H4 (cell line): ENCODE results near the gene EIF5A. TPM values are rescaled to one million over a fixed set of nuclear protein-coding genes. Genes with fewer than 3 reads are reported as not detected.
"Not testable (repeated sequence)": the region's sequence is repeated elsewhere in the genome, so short reads cannot be mapped to it uniquely, and the experiment has no call there.

Experiments
- DNase-seq: peaks from one replicate; pipeline ENCODE4 v3.0.0-alpha.2; 2015; ENCODE audit warnings: low spot score
- total RNA-seq: library from RNA; depleted of rRNA; stranded (reverse); fragments of >200 nt; shearing (Covaris generic); gene quantifications from 2 replicates; pipeline ENCODE4 v1.2.3, GENCODE V29; 2014

The EIF5A gene
- total RNA-seq, 1 experiment from 2014 or later = 460 TPM

DNA sequence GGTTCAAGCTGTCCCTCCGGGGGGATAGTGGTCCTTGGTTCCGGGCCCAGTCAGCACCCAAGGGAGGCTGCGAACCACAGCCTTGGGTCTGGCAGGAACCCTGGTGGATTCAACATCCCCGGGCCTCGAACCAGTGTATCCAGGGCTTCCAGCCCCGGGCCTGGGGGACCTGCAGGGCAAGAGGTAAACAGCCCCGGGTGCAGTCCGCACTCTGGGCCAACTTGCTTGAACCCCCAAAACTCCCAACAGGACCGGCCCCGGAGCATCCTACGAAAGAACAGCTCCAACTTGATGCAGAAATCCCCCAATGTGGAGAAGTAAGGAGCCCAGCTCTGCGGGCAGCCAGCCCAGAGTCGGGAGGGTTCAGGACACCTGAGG, 23.2 kb downstream of the EIF5A start:
- DNase-seq = no peak

- no peak for DNase-seq
Observed at GRCh38 chr17:7332111-7332510, 24.7 kb downstream of the EIF5A start.

DNA sequence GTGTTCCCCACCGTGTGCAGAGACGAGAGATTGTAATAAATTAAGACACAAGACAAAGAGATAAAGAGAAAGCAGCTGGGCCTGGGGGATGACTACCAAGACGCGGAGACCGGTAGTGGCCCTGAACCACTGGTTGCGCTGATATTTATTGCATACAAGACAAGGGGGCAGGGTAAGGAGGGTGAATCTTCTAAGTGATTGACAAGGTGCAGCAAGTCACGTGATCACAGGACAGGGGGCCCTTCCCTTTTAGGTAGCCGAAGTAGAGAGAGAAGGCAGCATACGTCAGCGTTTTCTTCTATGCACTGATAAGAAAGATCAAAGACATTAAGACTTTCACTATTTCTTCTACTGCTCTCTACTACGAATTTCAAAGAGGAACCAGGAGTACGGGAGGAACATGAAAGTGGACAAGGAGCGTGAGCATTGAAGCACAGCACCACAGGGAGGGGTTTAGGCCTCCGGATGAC, 25.2 kb downstream of the EIF5A start:
- not testable (repeated sequence) for DNase-seq

- DNase-seq = no peak
Observed at GRCh38 chr17:7334938-7335538, 27.6 kb downstream of the EIF5A start.

DNA sequence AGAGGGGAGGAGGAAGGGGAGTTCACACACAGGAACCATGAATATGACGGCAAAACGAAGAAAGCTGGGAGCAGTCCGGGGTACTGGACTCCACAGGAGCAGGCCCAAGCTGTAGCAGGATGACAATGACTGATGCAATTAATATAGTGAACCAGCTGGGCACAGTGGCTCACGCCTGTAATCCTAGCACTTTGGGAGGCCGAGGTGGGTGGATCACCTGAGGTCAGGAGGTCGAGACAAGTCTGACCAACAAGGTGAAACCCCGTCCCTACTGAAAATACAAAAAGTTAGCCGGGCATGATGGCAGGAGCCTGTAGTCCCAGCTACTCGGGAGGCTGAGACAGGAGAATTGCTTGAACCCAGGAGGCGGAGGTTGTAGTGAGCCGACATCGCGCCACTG, 28.3 kb downstream of the EIF5A start:
- DNase-seq = not testable (repeated sequence)

- no peak for DNase-seq
Observed at GRCh38 chr17:7336240-7337175, 29.1 kb downstream of the EIF5A start, which contains the start of gene ACAP1. TSS of gene ACAP1 (plus strand) at chr17:7336529. CDS start at chr17:7336735, 206 bp downstream.

DNA sequence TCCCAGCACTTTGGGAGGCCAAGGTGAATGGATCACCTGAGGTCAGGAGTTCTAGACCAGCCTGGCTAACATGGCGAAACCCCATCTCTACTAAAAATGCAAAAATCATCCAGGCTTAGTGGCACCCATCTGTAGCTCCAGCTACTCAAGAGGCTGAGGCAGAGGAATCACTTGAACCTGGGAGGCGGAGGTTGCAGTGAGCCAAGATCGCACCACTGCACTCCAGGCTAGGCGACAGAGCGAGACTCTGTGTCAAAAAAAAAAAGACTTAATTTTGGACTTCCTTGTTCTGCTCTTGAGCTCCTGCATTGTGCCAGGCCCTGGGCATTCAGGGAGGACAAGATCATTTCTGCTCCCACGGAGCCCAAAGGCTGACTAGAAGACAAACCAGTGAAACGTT, 30.2 kb downstream of the EIF5A start:
- DNase-seq = not testable (repeated sequence)

DNA sequence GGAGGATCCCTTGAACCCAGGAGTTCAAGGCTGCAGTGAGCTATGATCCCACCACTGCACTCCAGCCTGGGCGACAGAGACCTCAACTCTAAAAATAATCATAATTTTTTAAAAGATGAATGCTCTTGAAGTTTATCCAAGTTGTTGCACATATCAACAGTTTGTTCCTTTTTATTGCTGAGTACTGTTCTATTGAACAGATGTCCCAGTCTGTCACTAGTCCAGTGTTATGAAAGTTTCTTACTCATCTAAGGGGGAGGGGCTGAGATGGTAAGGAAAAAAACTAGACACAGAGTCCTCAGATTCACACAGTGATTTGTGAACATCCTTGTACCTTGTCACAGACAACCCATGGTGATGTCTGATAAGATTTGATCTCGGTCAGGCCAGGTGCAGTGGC, 32.8 kb downstream of the EIF5A start:
- no peak for DNase-seq

DNA sequence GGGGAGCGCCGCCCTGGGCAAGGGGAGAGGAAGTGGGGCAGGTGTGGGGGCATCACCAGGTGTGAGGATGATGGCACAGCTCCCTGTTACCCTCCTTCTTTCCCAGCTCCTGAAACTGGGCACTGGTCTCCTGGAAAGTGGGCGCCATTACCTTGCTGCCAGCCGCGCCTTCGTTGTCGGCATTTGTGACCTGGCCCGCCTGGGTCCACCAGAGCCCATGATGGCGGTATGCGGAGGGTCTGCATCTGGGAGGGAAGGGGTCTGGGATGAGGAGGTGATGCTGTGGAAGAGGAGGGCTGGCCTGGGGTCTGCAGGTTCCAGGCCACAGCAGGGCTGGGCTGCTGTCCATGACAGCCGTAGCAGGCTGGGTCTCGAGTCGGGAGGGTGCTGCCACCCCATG, 34.4 kb downstream of the EIF5A start:
- no peak for DNase-seq

GRCh38 chr17:7343250-7343649, 35.8 kb downstream of the EIF5A start:
- no peak for DNase-seq

- DNase-seq = no peak
Observed at GRCh38 chr17:7346761-7347614, 39.6 kb downstream of the EIF5A start.

DNA sequence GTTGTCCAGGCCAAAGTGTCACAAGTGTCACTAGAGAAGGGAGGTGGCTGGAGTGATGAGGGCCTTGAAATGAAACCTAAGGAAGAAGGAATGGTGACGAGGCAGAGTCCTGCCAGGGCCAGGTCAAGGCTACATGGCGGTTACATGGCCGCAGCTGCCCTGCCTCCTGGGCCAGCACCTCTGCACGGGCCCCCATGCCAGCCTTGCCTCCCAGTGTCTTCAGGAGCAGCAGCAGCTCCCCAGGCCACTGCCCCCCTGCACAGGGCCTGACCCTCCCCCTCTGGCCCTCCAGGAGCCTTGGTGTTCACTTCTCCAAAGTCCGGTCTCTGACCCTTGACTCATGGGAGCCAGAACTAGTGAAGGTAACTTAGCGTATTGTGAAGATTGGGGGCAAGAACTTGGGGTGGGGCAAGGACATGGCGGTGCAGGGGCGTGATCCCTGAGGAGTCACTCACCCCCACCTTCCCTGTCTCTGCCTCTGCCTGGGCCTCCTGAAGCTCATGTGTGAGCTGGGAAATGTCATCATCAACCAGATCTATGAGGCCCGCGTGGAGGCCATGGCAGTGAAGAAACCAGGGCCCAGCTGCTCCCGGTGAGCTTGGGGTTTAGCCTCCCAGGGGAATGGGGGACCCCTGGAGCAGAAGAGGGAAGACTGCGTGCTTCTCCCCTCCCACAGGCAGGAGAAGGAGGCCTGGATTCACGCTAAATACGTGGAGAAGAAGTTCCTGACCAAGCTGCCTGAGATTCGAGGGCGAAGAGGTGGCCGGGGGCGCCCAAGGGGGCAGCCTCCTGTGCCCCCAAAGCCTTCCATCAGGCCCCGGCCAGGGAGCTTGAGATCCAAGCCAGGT, 40.4 kb downstream of the EIF5A start:
- DNase-seq = no peak

- DNase-seq = no peak
Observed at GRCh38 chr17:7348478-7349242, 41.2 kb downstream of the EIF5A start.

DNA sequence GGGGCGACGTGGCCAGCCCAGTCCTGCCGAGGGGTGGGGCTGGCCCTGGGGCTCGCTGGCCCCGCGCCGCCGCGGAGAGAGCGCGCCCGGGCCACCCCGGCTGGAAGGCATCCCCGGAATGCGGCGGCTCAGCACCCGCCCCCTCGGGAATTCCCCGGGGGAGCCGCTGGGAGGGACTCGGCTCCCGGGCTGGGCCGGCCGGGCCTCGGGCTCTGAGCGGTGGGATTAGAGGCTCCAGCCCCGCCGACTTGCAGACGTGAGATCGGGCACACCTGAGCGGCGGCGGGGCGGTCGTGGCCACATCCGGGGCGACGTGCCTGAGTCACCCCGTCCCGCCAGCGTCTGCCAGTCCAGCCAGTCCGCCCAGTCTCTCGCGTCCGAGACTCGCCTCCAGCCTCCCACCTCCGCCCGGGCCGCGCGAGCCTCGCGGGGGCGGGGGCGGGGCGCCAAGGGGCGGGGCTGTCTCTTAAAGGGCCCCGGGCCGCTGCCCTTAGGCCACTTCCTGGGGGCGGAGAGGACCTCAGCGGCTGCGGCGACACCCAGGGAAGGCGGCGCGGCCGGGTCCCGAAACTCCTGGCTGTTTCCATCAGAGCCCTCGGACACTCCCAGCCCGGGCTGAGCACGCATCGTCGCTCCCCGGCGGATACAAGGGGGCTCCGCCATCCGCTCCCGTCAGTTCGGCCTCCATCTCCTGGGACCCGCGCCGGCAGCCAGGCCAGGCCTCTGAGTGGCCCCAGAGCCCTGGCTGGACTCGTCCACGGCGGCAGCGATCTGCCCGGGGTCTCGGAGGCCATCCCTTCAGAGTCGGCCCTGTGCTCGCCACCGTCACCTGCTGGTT, 44.5 kb downstream of the EIF5A start, which contains the start of gene KCTD11:
TSS of gene KCTD11 (plus strand) at position 498 of the 838 bp plus-strand sequence.
- DNase-seq = peak; percentile 74

GRCh38 chr17:7352503-7352889, 45.1 kb downstream of the EIF5A start:
- DNase-seq = no peak

- no peak for DNase-seq
Observed at GRCh38 chr17:7352910-7353635, 45.6 kb downstream of the EIF5A start.

DNA sequence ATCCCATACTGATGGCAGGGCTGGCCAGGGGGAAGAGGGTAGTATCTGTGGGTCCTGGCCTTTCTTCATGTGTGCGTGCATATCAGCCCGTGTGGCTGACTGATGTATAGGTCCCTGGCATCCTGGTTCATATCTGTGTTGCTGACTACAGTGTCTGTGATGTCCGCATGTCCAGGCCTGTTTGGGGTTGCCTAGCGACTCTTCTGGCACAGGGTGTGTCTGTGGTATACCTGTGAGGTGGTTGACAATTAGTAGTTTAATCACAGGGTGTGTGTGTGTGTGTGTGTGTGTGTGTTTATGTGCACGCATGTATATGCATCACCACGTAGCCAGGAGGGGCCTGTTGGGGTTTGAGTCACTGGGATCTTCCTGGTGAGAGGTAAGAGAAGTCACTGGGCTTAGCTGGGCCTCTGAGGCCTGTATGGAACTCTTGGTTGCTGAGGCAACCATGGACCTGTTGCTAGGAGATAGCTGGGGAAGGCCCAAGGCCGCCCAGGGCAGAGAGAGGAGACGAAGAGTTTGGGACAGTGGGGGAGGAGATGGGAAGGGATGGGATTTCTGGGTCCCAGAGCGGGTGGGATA, 46.9 kb downstream of the EIF5A start:
- DNase-seq = no peak

DNA sequence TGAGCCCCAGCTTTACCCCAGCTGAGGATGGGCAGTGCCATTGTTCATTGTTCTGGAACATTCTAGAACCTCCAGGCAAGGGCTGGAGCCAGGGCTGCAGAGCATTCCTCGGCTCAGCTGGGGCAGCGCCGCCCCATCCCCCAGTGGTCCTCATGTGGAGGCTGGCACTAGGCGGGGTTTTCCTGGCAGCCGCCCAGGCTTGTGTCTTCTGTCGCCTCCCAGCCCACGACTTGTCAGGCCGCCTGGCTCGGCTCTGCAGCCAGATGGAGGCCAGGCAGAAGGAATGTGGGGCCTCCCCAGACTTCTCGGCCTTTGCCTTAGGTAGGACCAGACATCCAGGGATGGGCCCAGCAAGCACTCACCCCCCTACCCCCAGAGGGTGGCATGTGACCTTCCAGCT, 47.6 kb downstream of the EIF5A start, which contains the start of gene TMEM95:
TSS of gene TMEM95 (plus strand) at position 104 of the 400 bp plus-strand sequence. CDS start at position 153, 49 bp downstream.
- no peak for DNase-seq
